ENCODE data around the gene ZNF808.

GRCh38 chr19:52599241-52599640 is 71.8 kb downstream of the ZNF808 start:
- TF ChIP-seq CTCF (IDR thresholded peaks at IDR 0.05): no peak
- no peak for TF ChIP-seq POLR2A (IDR thresholded peaks at IDR 0.05)

Measured in right lobe of liver (tissue), 4 donors.